ENCODE results near the gene DUSP22. TPM values are rescaled to one million over a fixed set of nuclear protein-coding genes. Genes with fewer than 3 reads are reported as not detected.

The DUSP22 gene
- total and polyA plus RNA-seq, 2 experiments from 2014 or later, result 12.8 to 36.8 TPM

DNA sequence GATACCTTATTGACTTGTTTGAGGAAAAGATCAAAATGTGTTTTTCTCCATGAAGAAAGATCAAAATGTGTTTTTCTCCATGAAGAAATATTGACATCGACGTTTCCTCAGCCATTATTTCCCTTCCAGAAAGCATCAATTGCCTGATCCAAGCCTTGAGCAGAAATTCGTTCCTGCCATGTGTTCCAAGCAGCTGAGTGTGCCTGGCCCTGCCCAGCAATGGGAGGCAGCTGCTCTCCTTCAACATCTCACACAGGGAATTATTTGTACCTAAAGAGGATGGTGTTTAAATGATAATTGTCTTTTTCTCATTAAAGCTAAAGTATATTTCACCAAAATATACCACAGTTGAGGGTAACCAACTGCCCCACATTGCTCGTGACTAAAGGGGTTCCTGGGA is 7.8 kb upstream of the DUSP22 start:
- no peak for TF ChIP-seq EZH2phosphoT487 (IDR thresholded peaks at IDR 0.05; ENCODE audit: unreplicated experiment)
- TF ChIP-seq NANOG (IDR thresholded peaks at IDR 0.05; ENCODE audit: borderline replicate concordance), result no peak
- TF ChIP-seq EZH2 (IDR thresholded peaks at IDR 0.05; ENCODE audit: low read depth, unreplicated experiment), result no peak
- peaks cover 2% of the 10 kb centered on the region; the same call in 1 of the 3 replicates for H3K36me3 Mint-ChIP-seq (ENCODE audit: low read depth)
- Histone ChIP-seq H3F3A (replicated peaks; ENCODE audit: low read depth) (no peaks in the 10 kb centered on the region), H3K9me2 (ENCODE audit: insufficient read depth) (no peaks in the 10 kb centered on the region), H3K36me3 (ENCODE audit: insufficient read depth) (no peaks in the 10 kb centered on the region; the same call in 1 of the 2 replicates), H3K27me3 (ENCODE audit: insufficient read depth) (no peaks in the 10 kb centered on the region; the same call in 1 of the 2 replicates), H3K4me2 (no peak overlapping the region), H3K4me3 (no peak overlapping the region), H3K79me2 (replicated peaks; ENCODE audit: insufficient read depth) (no peaks in the 10 kb centered on the region), H3K4me1 (ENCODE audit: insufficient read depth) (no peaks in the 10 kb centered on the region), H4K20me1 (replicated peaks; ENCODE audit: insufficient read depth) (no peaks in the 10 kb centered on the region), H2AFZ (no peak overlapping the region), H3K27ac (ENCODE audit: low read depth) (no peak overlapping the region)
- H3K9me3 Mint-ChIP-seq, result peaks cover 81% of the 10 kb centered on the region
- H3K27me3 Mint-ChIP-seq (ENCODE audit: insufficient read depth, low read depth, poor library complexity), result peaks cover 13% of the 10 kb centered on the region
- no peak for ATAC-seq
- H3K27ac Mint-ChIP-seq, result no peak overlapping the region
- no peak overlapping the region for H3K4me3 Mint-ChIP-seq
- DNase-seq (ENCODE audit: low spot score), result no peak
- H3K4me1 Mint-ChIP-seq, result no peaks in the 10 kb centered on the region

DNA sequence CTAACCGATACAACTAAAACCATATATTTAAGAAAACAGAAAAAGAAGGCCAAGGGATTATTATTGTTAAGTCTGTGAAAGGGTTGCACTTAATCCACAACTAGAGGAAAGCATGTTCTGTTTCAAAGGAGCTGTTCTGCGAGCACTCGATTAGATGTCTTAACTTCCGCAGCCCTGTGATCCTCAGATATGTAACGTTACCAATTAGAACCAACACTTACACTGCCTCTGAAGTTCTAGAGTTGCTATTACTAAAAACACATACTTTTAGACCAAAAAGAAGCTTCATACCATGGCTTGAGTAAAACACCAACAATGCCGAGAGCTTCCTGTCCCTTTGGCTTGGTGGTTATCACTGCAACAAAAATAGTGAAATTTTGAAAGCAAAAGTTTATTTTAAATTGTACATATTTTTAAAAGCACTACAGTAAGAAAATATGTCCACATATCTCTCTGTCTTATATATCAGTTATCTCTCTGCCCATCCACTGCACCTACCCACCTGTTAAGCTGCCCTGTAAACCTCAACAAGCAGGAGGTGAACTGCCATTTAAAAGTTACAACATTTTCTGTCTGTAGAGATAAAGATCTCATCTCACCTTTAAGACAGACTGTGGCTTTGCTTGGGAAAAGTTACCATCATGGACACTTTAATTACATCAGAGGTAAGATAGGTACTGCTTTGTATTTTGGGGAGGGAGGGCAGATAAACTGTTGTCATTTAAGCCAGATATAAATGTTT is 7.1 kb upstream of the DUSP22 start:
- no peaks in the 10 kb centered on the region for H3K4me1 Mint-ChIP-seq
- H3K27me3 Mint-ChIP-seq (ENCODE audit: insufficient read depth, low read depth, poor library complexity), result peaks cover 14% of the 10 kb centered on the region
- H3K27ac Mint-ChIP-seq, result no peak overlapping the region
- Histone ChIP-seq H3K27me3 (ENCODE audit: insufficient read depth) (no peaks in the 10 kb centered on the region; the same call in 1 of the 2 replicates), H3F3A (replicated peaks; ENCODE audit: low read depth) (no peaks in the 10 kb centered on the region), H3K27ac (ENCODE audit: low read depth) (no peak overlapping the region), H4K20me1 (replicated peaks; ENCODE audit: insufficient read depth) (no peaks in the 10 kb centered on the region), H3K4me3 (no peak overlapping the region), H2AFZ (no peak overlapping the region), H3K4me1 (ENCODE audit: insufficient read depth) (no peaks in the 10 kb centered on the region), H3K4me2 (no peak overlapping the region), H3K9me2 (ENCODE audit: insufficient read depth) (no peaks in the 10 kb centered on the region), H3K36me3 (ENCODE audit: insufficient read depth) (no peaks in the 10 kb centered on the region; the same call in 1 of the 2 replicates), H3K79me2 (replicated peaks; ENCODE audit: insufficient read depth) (no peaks in the 10 kb centered on the region)
- no peak overlapping the region for H3K4me3 Mint-ChIP-seq
- peaks cover 83% of the 10 kb centered on the region for H3K9me3 Mint-ChIP-seq
- DNase-seq (ENCODE audit: low spot score) (no peak), ATAC-seq (no peak)
- H3K36me3 Mint-ChIP-seq (ENCODE audit: low read depth), result peaks cover 2% of the 10 kb centered on the region; the same call in 1 of the 3 replicates
- TF ChIP-seq, protein P1, sequence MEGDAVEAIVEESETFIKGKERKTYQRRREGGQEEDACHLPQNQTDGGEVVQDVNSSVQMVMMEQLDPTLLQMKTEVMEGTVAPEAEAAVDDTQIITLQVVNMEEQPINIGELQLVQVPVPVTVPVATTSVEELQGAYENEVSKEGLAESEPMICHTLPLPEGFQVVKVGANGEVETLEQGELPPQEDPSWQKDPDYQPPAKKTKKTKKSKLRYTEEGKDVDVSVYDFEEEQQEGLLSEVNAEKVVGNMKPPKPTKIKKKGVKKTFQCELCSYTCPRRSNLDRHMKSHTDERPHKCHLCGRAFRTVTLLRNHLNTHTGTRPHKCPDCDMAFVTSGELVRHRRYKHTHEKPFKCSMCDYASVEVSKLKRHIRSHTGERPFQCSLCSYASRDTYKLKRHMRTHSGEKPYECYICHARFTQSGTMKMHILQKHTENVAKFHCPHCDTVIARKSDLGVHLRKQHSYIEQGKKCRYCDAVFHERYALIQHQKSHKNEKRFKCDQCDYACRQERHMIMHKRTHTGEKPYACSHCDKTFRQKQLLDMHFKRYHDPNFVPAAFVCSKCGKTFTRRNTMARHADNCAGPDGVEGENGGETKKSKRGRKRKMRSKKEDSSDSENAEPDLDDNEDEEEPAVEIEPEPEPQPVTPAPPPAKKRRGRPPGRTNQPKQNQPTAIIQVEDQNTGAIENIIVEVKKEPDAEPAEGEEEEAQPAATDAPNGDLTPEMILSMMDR (conservative IDR thresholded peaks at IDR 0.05; ENCODE audit: low read depth in 2 of 2), result no peak
- TF ChIP-seq, protein P2, sequence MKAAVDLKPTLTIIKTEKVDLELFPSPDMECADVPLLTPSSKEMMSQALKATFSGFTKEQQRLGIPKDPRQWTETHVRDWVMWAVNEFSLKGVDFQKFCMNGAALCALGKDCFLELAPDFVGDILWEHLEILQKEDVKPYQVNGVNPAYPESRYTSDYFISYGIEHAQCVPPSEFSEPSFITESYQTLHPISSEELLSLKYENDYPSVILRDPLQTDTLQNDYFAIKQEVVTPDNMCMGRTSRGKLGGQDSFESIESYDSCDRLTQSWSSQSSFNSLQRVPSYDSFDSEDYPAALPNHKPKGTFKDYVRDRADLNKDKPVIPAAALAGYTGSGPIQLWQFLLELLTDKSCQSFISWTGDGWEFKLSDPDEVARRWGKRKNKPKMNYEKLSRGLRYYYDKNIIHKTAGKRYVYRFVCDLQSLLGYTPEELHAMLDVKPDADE (IDR thresholded peaks at IDR 0.05), result no peak
- TF ChIP-seq JUNB (IDR thresholded peaks at IDR 0.05; ENCODE audit: unreplicated experiment) (no peak), POLR2AphosphoS5 (IDR thresholded peaks at IDR 0.05; ENCODE audit: low read depth) (no peak)
- TF ChIP-seq, protein P3, sequence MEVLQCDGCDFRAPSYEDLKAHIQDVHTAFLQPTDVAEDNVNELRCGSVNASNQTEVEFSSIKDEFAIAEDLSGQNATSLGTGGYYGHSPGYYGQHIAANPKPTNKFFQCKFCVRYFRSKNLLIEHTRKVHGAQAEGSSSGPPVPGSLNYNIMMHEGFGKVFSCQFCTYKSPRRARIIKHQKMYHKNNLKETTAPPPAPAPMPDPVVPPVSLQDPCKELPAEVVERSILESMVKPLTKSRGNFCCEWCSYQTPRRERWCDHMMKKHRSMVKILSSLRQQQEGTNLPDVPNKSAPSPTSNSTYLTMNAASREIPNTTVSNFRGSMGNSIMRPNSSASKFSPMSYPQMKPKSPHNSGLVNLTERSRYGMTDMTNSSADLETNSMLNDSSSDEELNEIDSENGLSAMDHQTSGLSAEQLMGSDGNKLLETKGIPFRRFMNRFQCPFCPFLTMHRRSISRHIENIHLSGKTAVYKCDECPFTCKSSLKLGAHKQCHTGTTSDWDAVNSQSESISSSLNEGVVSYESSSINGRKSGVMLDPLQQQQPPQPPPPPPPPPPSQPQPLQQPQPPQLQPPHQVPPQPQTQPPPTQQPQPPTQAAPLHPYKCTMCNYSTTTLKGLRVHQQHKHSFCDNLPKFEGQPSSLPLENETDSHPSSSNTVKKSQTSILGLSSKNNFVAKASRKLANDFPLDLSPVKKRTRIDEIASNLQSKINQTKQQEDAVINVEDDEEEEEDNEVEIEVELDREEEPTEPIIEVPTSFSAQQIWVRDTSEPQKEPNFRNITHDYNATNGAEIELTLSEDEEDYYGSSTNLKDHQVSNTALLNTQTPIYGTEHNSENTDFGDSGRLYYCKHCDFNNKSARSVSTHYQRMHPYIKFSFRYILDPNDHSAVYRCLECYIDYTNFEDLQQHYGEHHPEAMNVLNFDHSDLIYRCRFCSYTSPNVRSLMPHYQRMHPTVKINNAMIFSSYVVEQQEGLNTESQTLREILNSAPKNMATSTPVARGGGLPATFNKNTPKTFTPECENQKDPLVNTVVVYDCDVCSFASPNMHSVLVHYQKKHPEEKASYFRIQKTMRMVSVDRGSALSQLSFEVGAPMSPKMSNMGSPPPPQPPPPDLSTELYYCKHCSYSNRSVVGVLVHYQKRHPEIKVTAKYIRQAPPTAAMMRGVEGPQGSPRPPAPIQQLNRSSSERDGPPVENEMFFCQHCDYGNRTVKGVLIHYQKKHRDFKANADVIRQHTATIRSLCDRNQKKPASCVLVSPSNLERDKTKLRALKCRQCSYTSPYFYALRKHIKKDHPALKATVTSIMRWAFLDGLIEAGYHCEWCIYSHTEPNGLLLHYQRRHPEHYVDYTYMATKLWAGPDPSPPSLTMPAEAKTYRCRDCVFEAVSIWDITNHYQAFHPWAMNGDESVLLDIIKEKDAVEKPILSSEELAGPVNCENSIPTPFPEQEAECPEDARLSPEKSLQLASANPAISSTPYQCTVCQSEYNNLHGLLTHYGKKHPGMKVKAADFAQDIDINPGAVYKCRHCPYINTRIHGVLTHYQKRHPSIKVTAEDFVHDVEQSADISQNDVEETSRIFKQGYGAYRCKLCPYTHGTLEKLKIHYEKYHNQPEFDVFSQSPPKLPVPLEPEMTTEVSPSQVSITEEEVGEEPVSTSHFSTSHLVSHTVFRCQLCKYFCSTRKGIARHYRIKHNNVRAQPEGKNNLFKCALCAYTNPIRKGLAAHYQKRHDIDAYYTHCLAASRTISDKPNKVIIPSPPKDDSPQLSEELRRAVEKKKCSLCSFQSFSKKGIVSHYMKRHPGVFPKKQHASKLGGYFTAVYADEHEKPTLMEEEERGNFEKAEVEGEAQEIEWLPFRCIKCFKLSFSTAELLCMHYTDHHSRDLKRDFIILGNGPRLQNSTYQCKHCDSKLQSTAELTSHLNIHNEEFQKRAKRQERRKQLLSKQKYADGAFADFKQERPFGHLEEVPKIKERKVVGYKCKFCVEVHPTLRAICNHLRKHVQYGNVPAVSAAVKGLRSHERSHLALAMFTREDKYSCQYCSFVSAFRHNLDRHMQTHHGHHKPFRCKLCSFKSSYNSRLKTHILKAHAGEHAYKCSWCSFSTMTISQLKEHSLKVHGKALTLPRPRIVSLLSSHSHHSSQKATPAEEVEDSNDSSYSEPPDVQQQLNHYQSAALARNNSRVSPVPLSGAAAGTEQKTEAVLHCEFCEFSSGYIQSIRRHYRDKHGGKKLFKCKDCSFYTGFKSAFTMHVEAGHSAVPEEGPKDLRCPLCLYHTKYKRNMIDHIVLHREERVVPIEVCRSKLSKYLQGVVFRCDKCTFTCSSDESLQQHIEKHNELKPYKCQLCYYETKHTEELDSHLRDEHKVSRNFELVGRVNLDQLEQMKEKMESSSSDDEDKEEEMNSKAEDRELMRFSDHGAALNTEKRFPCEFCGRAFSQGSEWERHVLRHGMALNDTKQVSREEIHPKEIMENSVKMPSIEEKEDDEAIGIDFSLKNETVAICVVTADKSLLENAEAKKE (CRISPR knock-in tag; IDR thresholded peaks at IDR 0.05), result no peak
